Tibial nerve (tissue), 4 donors: ENCODE data around the gene RAB3C. TPM values are rescaled to one million over a fixed set of nuclear protein-coding genes. Genes with fewer than 3 reads are reported as not detected.

Experiments used
- DNase-seq, 2 donors: peaks; one replicate each; pipeline ENCODE4 v3.0.0-alpha.2; 2019; ENCODE audit warnings: low spot score in 2 of 2
- H3K27ac ChIP-seq, 4 donors: fragments of 200-600 bp; sonication (generic) in 3 of 4; one replicate each; pipeline ENCODE4 v1.5.1; 2017 to 2019; ENCODE audit warnings: mild to moderate bottlenecking in 1 of 4
- H3K27me3 ChIP-seq, 2 donors: fragments of 200-600 bp; sonication (generic) in 1 of 2; one replicate each; pipeline versions ENCODE4 v1.5.1 to v1.6.0; 2017 to 2019
- H3K36me3 ChIP-seq, 3 donors: fragments of 200-600 bp; sonication (generic); one replicate each; pipeline ENCODE4 v1.5.1; 2018 to 2019
- H3K4me1 ChIP-seq, 4 donors: fragments of 200-600 bp; sonication (generic) in 3 of 4; one replicate each; pipeline ENCODE4 v1.5.1; 2017 to 2019
- H3K4me3 ChIP-seq, 4 donors: fragments of 200-600 bp; sonication (generic) in 3 of 4; one replicate each; pipeline ENCODE4 v1.5.1; 2017 to 2019; ENCODE audit warnings: mild to moderate bottlenecking in 1 of 4, moderate library complexity in 1 of 4
- H3K9me3 ChIP-seq, 4 donors: fragments of 200-600 bp; sonication (generic) in 3 of 4; one replicate each; pipeline ENCODE4 v1.5.1; 2017 to 2019
- EP300 ChIP-seq, 2 donors: sonication (generic); formaldehyde crosslinking; IDR thresholded peaks; one replicate each; pipeline ENCODE4 v1.6.1; 2017; ENCODE audit warnings: antibody characterized with exemption in 2 of 2, mild to moderate bottlenecking in 1 of 2
- POLR2A ChIP-seq, 2 donors: fragments of 450-650 bp; IDR thresholded peaks; one replicate each; pipeline ENCODE4 v1.6.1; 2017; ENCODE audit warnings: antibody characterized with exemption in 2 of 2, mild to moderate bottlenecking in 2 of 2, moderate library complexity in 2 of 2
- WGBS, 2 donors: methylation state at CpG; one replicate each; pipeline ENCODE4 v1.1.5; 2018; 5-methylcytosine and 5-hydroxymethylcytosine counted together
- total RNA-seq, 4 donors: library from RNA; depleted of rRNA; stranded (reverse); fragments of >200 nt; gene quantifications; one replicate each; pipeline ENCODE4 v1.1.0, GENCODE V29; 2016
- TF ChIP-seq, protein P1 (sequence below), 5 experiments: fragments of 200-600 bp in 3 of 5; fragments of 450-650 bp in 2 of 5; sonication (generic) in 3 of 5; IDR thresholded peaks; one replicate each; pipeline ENCODE4 v1.5.1; 2016 to 2019; ENCODE audit warnings: antibody characterized with exemption in 5 of 5, mild to moderate bottlenecking in 3 of 5, moderate library complexity in 2 of 5

The RAB3C gene
- total RNA-seq, 4 donors from 2014 or later: under 0.01 to 1.2 (median 1.0) TPM

- 81 to 85% methylated on average over 2 of the region's 2 CpGs for WGBS, 2 donors
- Histone ChIP-seq H3K36me3 (no peaks in the 10 kb centered on the region), H3K27me3 (no peaks in the 10 kb centered on the region)
Observed at GRCh38 chr5:58825441-58825840, 242.6 kb downstream of the RAB3C start.

GRCh38 chr5:58825899-58826298, 243.0 kb downstream of the RAB3C start:
- Histone ChIP-seq H3K27ac (no peak overlapping the region), H3K36me3 (no peaks in the 10 kb centered on the region), H3K9me3 (no peaks in the 10 kb centered on the region), H3K4me3 (no peak overlapping the region), H3K4me1 (no peaks in the 10 kb centered on the region), H3K27me3 (no peaks in the 10 kb centered on the region)
- 74 to 78% methylated on average over 3 of the region's 3 CpGs for WGBS, 2 donors
- TF ChIP-seq EP300 (IDR thresholded peaks at IDR 0.05) (no peak), POLR2A (IDR thresholded peaks at IDR 0.05) (no peak)
- TF ChIP-seq, protein P1, sequence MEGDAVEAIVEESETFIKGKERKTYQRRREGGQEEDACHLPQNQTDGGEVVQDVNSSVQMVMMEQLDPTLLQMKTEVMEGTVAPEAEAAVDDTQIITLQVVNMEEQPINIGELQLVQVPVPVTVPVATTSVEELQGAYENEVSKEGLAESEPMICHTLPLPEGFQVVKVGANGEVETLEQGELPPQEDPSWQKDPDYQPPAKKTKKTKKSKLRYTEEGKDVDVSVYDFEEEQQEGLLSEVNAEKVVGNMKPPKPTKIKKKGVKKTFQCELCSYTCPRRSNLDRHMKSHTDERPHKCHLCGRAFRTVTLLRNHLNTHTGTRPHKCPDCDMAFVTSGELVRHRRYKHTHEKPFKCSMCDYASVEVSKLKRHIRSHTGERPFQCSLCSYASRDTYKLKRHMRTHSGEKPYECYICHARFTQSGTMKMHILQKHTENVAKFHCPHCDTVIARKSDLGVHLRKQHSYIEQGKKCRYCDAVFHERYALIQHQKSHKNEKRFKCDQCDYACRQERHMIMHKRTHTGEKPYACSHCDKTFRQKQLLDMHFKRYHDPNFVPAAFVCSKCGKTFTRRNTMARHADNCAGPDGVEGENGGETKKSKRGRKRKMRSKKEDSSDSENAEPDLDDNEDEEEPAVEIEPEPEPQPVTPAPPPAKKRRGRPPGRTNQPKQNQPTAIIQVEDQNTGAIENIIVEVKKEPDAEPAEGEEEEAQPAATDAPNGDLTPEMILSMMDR (IDR thresholded peaks at IDR 0.05): no peak
- no peak for DNase-seq

More at GRCh38 chr5:58825441-58825840, 242.6 kb downstream of the RAB3C start:
- TF ChIP-seq POLR2A (IDR thresholded peaks at IDR 0.05): no peak
- TF ChIP-seq, protein P1 (IDR thresholded peaks at IDR 0.05): no peak
- TF ChIP-seq EP300 (IDR thresholded peaks at IDR 0.05): no peak
- H3K4me1 ChIP-seq: no peaks in the 10 kb centered on the region
- no peak for DNase-seq
- no peak overlapping the region for H3K4me3 ChIP-seq
- no peak overlapping the region for H3K27ac ChIP-seq
- H3K9me3 ChIP-seq: no peaks in the 10 kb centered on the region

- Histone ChIP-seq H3K4me1 (no peaks in the 10 kb centered on the region), H3K9me3 (no peaks in the 10 kb centered on the region), H3K27me3 (no peaks in the 10 kb centered on the region), H3K27ac (no peak overlapping the region), H3K36me3 (no peaks in the 10 kb centered on the region), H3K4me3 (no peak overlapping the region)
- 29 to 41% methylated on average over 2 of the region's 2 CpGs for WGBS, 2 donors
- TF ChIP-seq, protein P1 (IDR thresholded peaks at IDR 0.05): no peak
- TF ChIP-seq EP300 (IDR thresholded peaks at IDR 0.05): no peak
- no peak for TF ChIP-seq POLR2A (IDR thresholded peaks at IDR 0.05)
- DNase-seq: no peak
Observed at GRCh38 chr5:58827463-58827862, 244.6 kb downstream of the RAB3C start.

- H3K27ac ChIP-seq: no peak overlapping the region
- TF ChIP-seq POLR2A (IDR thresholded peaks at IDR 0.05): no peak
- no peak for TF ChIP-seq EP300 (IDR thresholded peaks at IDR 0.05)
- no peaks in the 10 kb centered on the region for H3K9me3 ChIP-seq
- H3K27me3 ChIP-seq: no peaks in the 10 kb centered on the region
- H3K36me3 ChIP-seq: no peaks in the 10 kb centered on the region
- no peaks in the 10 kb centered on the region for H3K4me1 ChIP-seq
- no peak overlapping the region for H3K4me3 ChIP-seq
- no peak for DNase-seq
- 60 to 64% methylated on average over 4 of the region's 4 CpGs for WGBS, 2 donors
Observed at GRCh38 chr5:58828258-58828657, 245.4 kb downstream of the RAB3C start.

DNA sequence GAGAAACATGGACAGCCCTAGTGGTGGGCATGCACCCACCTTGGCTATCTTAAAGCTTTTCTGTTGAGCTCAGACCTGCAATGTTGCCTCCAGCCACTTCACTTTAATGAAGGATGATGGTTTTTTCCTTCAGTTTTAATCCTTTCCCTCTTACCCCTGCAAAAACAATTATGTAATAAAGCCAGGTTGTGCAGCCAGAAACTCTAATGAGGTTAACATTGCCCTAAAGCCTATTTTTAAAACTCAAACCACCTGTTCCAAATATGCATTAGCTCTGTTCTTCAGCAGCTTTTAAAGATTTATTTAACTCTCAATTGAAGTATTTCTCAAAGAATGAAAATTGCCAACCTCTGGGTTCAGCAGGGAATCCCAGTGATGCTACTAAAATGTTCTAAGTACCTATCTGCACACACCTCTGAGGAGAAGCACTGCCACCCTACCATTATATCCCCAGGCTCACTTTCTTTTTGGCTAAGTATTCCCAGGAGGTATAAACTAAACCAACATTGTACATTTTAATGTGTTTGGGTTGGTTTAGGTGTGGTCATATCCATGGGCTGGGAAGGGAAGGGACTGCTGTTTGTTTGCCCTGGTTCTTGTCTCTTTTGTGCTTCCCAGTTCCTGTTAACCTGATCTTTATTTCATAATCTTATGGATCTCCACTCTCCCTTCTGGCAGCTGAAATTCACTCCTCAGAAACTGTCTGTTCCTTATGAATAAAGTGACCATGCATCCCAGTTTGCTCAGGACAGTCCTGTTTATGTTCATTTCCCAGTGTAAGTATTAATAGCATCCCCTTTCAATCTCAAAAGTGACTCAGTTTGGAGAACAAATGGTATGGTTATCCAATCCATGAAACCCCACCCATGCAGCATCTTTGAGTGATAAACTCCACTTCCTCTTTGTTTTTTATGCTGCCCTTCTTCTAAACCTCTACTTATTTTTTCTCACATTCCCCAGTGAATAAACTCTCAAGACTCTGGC, 251.7 kb downstream of the RAB3C start:
- Histone ChIP-seq H3K27ac (no peak overlapping the region), H3K9me3 (peaks cover 0 to 2% (median 0%) of the 10 kb centered on the region in 4 donors), H3K27me3 (no peaks in the 10 kb centered on the region), H3K4me1 (no peaks in the 10 kb centered on the region), H3K36me3 (no peaks in the 10 kb centered on the region), H3K4me3 (no peak overlapping the region)
- no peak for DNase-seq
- TF ChIP-seq POLR2A (IDR thresholded peaks at IDR 0.05) (no peak), EP300 (IDR thresholded peaks at IDR 0.05) (no peak)
- TF ChIP-seq, protein P1 (IDR thresholded peaks at IDR 0.05): no peak
